Testis (tissue), 3 donors: ENCODE measurements around the gene DOK5. TPM values are rescaled to one million over a fixed set of nuclear protein-coding genes. Genes with fewer than 3 reads are reported as not detected.

Source experiments
- DNase-seq: peaks from one replicate; pipeline ENCODE4 v3.0.0-alpha.2; 2019
- H3K27ac ChIP-seq, 2 donors: fragments of 200-600 bp; sonication (generic); one replicate each; pipeline ENCODE4 v1.5.1; 2019
- H3K27me3 ChIP-seq: fragments of 200-600 bp; sonication (generic); one replicate; pipeline ENCODE4 v1.5.1; 2019
- H3K36me3 ChIP-seq: fragments of 200-600 bp; sonication (generic); one replicate; pipeline ENCODE4 v1.5.1; 2017; ENCODE audit warnings: low read depth; ENCODE audit errors: missing control alignments
- H3K4me1 ChIP-seq: fragments of 200-600 bp; sonication (generic); one replicate; pipeline ENCODE4 v1.5.1; 2019
- H3K4me3 ChIP-seq, 2 donors: fragments of 200-600 bp; sonication (generic); one replicate each; pipeline ENCODE4 v1.5.1; 2017 to 2019
- H3K9me3 ChIP-seq: fragments of 200-600 bp; sonication (generic); one replicate; pipeline ENCODE4 v1.5.1; 2017
- POLR2A ChIP-seq: fragments of 450-650 bp; IDR thresholded peaks from one replicate; pipeline ENCODE4 v1.6.1; 2017; ENCODE audit warnings: antibody characterized with exemption, mild to moderate bottlenecking, moderate library complexity
- WGBS, 2 donors: methylation state at CpG; one replicate each; pipeline ENCODE4 v1.1.5; 2018; 5-methylcytosine and 5-hydroxymethylcytosine counted together
- intact Hi-C: fragments of 100-400 bp; cut with DNase I; formaldehyde crosslinking; loops from one replicate; pipeline ENCODE4 v1.15.1; 2023; ENCODE audit warnings: low total_unique reads
- polyA plus RNA-seq: library from polyadenylated mRNA; stranded (reverse); fragments of 350-450 nt; fragmentation: Illumina TruSeq; extraction: RNeasy Lipid Tissue Mini Kit (QIAGEN cat#74804); gene quantifications from one replicate; pipeline ENCODE4 v1.2.3, GENCODE V29; 2014; ENCODE audit warnings: low read depth, low replicate concordance; ENCODE audit not compliant: insufficient read depth
- total RNA-seq, 2 donors: library from RNA; depleted of rRNA; stranded (reverse); fragments of >200 nt; gene quantifications; one replicate each; pipeline ENCODE4 v1.2.3, GENCODE V29; 2016
- TF ChIP-seq, protein P1 (sequence below), 3 experiments: fragments of 450-650 bp in 2 of 3; fragments of 200-600 bp in 1 of 3; sonication (generic) in 1 of 3; IDR thresholded peaks; one replicate each; pipeline ENCODE4 v1.5.1; 2016 to 2019; ENCODE audit warnings: antibody characterized with exemption in 3 of 3, mild to moderate bottlenecking in 2 of 3, moderate library complexity in 1 of 3

The DOK5 gene
- total and polyA plus RNA-seq, 3 donors from 2014 or later: 1.0 to 3.1 (median 1.7) TPM

DNA sequence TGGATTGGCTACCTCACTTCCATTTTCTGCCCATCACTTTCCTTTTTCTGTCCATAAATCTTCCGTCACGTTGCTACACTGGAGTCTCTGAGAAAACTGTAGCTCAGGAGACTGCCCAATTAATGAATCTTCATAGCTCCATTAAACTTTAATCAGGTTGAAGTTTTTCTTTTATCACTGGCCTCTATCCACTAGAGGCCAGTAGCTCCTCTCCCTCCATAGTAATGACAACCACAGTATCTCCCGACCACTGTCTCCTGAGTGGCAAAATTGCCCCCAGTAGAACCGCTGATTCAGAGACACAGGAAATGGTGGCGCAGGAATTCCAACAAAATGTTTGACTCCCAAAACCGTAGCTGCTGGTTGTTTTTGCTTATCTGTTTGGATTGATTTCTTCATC is 18.4 kb upstream of the DOK5 start:
- no peak for DNase-seq
- no peak overlapping the region for H3K27ac ChIP-seq
- intact Hi-C loops: no loop called here
- WGBS, 2 donors: 65 to 69% methylated on average over 6 of the region's 6 CpGs
- TF ChIP-seq, protein P1, sequence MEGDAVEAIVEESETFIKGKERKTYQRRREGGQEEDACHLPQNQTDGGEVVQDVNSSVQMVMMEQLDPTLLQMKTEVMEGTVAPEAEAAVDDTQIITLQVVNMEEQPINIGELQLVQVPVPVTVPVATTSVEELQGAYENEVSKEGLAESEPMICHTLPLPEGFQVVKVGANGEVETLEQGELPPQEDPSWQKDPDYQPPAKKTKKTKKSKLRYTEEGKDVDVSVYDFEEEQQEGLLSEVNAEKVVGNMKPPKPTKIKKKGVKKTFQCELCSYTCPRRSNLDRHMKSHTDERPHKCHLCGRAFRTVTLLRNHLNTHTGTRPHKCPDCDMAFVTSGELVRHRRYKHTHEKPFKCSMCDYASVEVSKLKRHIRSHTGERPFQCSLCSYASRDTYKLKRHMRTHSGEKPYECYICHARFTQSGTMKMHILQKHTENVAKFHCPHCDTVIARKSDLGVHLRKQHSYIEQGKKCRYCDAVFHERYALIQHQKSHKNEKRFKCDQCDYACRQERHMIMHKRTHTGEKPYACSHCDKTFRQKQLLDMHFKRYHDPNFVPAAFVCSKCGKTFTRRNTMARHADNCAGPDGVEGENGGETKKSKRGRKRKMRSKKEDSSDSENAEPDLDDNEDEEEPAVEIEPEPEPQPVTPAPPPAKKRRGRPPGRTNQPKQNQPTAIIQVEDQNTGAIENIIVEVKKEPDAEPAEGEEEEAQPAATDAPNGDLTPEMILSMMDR (IDR thresholded peaks at IDR 0.05): no peak
- no peak for TF ChIP-seq POLR2A
- H3K36me3 ChIP-seq: no peaks in the 10 kb centered on the region
- no peaks in the 10 kb centered on the region for H3K27me3 ChIP-seq
- no peak overlapping the region for H3K4me3 ChIP-seq
- no peaks in the 10 kb centered on the region for H3K9me3 ChIP-seq
- no peaks in the 10 kb centered on the region for H3K4me1 ChIP-seq

DNA sequence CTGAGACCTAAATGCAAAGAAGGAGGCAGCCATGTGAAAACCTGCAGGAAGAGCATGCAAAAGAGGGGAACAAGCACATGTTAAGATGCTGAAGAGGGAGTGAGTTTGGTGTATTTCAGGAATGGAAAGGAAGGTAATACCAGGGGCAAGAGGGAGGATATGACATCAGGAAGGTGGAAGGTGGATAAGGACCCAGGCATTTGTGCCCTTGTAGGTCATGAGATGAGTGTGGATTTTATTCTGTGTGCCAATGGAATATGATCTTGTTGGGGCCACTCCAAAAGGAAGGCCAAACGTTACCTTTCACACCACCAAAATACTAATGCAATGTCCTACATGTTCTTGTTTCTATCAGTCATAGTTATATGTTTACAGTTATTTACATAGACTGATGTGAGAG is 17.2 kb upstream of the DOK5 start:
- H3K36me3 ChIP-seq: no peaks in the 10 kb centered on the region
- H3K4me1 ChIP-seq: no peaks in the 10 kb centered on the region
- no peaks in the 10 kb centered on the region for H3K27me3 ChIP-seq
- intact Hi-C loops: no loop called here
- H3K9me3 ChIP-seq: no peaks in the 10 kb centered on the region
- WGBS, 2 donors: 71 to 75% methylated on average over 1 of the region's 1 CpG
- no peak for DNase-seq
- TF ChIP-seq POLR2A: no peak
- TF ChIP-seq, protein P1 (IDR thresholded peaks at IDR 0.05): no peak
- H3K4me3 ChIP-seq: no peak overlapping the region
- H3K27ac ChIP-seq: no peak overlapping the region

DNA sequence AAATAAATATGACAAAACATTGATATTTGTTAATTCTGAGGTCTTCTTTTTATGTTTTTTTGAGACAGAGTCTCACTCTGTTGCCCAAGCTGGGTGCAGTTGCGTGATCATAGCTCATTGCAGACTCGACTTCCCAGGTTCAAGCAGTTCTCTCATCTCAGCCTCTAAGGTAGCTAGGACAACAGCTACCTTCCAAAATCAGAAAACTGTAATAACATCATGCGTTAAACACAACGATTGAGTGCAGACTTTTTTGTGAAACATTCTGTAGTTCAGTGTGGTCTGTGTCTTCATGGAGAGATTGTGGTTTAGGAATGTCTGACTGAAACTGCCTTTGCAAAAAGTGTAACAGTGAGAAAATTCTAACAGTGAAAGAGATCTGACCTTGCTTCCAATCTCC is 16.1 kb upstream of the DOK5 start:
- no peak for TF ChIP-seq POLR2A
- TF ChIP-seq, protein P1 (IDR thresholded peaks at IDR 0.05): no peak
- Histone ChIP-seq H3K4me3 (no peak overlapping the region), H3K4me1 (no peaks in the 10 kb centered on the region), H3K36me3 (no peaks in the 10 kb centered on the region), H3K27me3 (no peaks in the 10 kb centered on the region), H3K27ac (no peak overlapping the region), H3K9me3 (no peaks in the 10 kb centered on the region)
- intact Hi-C loops: no loop called here
- DNase-seq: no peak
- 85 to 87% methylated on average over 4 of the region's 4 CpGs for WGBS, 2 donors

DNA sequence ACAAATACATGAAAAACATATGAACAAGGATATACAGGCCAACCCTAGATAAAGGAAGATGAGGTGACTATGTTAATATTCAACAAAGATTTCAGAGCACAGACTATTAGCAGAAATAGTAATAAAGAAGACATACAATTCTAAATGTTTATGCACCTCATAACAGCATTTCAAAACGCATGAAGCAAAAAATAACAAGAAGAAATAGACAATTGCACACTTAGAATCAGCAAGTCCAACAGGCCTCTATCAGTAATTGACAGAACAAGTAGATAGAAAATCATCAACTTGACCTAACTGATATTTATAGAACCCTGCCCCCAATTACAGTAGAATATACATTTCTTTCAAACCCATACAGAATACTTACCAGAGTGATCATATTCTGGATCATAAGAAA is 11.4 kb upstream of the DOK5 start:
- Histone ChIP-seq H3K9me3 (no peaks in the 10 kb centered on the region), H3K27ac (no peak overlapping the region), H3K4me1 (no peaks in the 10 kb centered on the region), H3K36me3 (no peaks in the 10 kb centered on the region), H3K4me3 (no peak overlapping the region), H3K27me3 (no peaks in the 10 kb centered on the region)
- intact Hi-C loops: no loop called here
- TF ChIP-seq POLR2A: no peak
- TF ChIP-seq, protein P1 (IDR thresholded peaks at IDR 0.05): no peak
- no peak for DNase-seq
- WGBS, 2 donors: 83 to 87% methylated on average over 1 of the region's 1 CpG

DNA sequence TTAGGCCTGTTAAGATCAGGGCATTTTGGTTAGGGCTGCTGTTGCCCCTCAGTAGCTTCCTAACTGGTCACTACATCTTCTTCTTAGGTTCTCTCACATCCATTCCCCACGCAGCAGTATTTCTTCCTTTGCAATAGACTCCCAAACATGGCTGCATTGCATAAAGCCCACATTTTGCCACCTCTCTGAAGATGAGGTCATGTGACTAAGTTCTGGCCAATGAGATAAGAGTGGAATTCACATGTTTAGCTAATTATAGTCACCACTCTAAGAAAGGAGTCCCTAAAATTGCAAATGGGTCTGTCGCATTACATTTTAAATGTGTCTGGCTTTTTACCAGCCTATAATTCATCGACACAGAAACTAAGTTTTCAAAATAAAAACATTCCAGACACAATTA is 9.3 kb upstream of the DOK5 start:
- no peaks in the 10 kb centered on the region for H3K27me3 ChIP-seq
- no peak overlapping the region for H3K27ac ChIP-seq
- TF ChIP-seq POLR2A: no peak
- TF ChIP-seq, protein P1 (IDR thresholded peaks at IDR 0.05): no peak
- no peaks in the 10 kb centered on the region for H3K9me3 ChIP-seq
- 77 to 80% methylated on average over 3 of the region's 3 CpGs for whole genome bisulfite sequencing, 2 donors
- no peaks in the 10 kb centered on the region for H3K36me3 ChIP-seq
- H3K4me3 ChIP-seq: no peak overlapping the region
- H3K4me1 ChIP-seq: no peaks in the 10 kb centered on the region
- DNase-seq: no peak
- intact Hi-C loops: no loop called here
